HepG2 (cell line): ENCODE results near the gene CMYA5.

ENCODE experiments used
- CEBPB ChIP-seq: IDR thresholded peaks from 2 replicates; pipeline ENCODE4 v1.6.1; 2011; ENCODE audit warnings: low read depth, low read length, improper control_type of control experiment, borderline replicate concordance
- FOSL2 ChIP-seq: sonication (generic); formaldehyde crosslinking; IDR thresholded peaks from 2 replicates; pipeline ENCODE4 v1.4.0; 2020; ENCODE audit warnings: missing genetic modification reagents
- KLF6 ChIP-seq: IDR thresholded peaks from 2 replicates; pipeline ENCODE4 v1.8.0; 2016; ENCODE audit warnings: missing biosample characterization, missing genetic modification reagents
- NFYB ChIP-seq: sonication (generic); formaldehyde crosslinking; IDR thresholded peaks from 2 replicates; pipeline ENCODE4 v1.4.0; 2020; ENCODE audit warnings: missing genetic modification reagents
- SETDB1 ChIP-seq: sonication (generic); formaldehyde crosslinking; IDR thresholded peaks from 2 replicates; pipeline ENCODE4 v1.5.1; 2020; ENCODE audit warnings: missing genetic modification reagents, mild to moderate bottlenecking, borderline replicate concordance
- TEAD2 ChIP-seq: sonication (generic); formaldehyde crosslinking; IDR thresholded peaks from 2 replicates; pipeline ENCODE4 v1.9.0; 2021; ENCODE audit warnings: missing genetic modification reagents
- ZNF451 ChIP-seq: sonication (generic); formaldehyde crosslinking; IDR thresholded peaks from 2 replicates; pipeline ENCODE4 v1.5.0; 2020; ENCODE audit warnings: mild to moderate bottlenecking, missing genetic modification reagents
- TF ChIP-seq, protein P1 (sequence below): sonication (generic); formaldehyde crosslinking; IDR thresholded peaks from 2 replicates; pipeline ENCODE4 v1.5.0; 2020; ENCODE audit warnings: mild to moderate bottlenecking, missing genetic modification reagents, moderate library complexity

DNA sequence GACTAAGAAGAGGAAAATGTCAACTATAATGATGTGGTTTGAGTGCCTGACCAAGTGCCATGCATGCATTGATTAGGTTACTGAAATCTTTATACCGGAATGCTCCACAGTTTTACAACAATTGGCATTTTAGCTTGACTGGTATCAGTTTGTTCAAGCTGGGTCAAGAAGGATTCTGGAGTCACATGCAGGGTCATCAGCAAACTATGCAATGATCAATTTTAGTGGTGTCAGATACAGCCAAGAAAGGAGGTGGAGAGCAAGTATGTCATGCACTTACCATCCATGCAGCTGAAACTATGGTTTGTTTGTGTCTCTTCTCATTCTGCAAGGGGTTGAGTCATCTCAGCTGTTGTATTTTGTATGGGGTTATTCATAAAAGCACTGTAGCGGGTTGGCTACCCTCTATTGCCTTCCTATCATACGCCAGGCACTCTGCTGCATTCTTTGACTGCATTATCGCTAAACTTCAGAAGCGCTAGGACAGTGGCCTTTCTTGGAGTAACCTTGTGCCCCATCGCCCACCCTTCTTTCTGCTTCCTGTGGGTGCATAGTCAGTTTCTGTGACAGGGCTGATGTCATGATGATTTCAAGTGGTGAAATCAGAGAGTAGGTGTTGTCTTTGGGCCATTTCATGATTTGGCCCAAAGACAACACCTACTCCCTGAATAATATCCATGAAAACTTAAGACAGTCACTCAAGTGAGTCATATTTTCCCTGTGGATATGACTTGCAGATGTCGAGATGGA, 156.0 kb downstream of the CMYA5 start:
- TF ChIP-seq ZNF451 (no peak), KLF6 (CRISPR knock-in tag) (no peak), SETDB1 (CRISPR knock-in tag) (no peak), FOSL2 (CRISPR knock-in tag) (no peak), NFYB (CRISPR knock-in tag) (no peak), TEAD2 (CRISPR knock-in tag) (no peak), CEBPB (no peak)
- TF ChIP-seq, protein P1, sequence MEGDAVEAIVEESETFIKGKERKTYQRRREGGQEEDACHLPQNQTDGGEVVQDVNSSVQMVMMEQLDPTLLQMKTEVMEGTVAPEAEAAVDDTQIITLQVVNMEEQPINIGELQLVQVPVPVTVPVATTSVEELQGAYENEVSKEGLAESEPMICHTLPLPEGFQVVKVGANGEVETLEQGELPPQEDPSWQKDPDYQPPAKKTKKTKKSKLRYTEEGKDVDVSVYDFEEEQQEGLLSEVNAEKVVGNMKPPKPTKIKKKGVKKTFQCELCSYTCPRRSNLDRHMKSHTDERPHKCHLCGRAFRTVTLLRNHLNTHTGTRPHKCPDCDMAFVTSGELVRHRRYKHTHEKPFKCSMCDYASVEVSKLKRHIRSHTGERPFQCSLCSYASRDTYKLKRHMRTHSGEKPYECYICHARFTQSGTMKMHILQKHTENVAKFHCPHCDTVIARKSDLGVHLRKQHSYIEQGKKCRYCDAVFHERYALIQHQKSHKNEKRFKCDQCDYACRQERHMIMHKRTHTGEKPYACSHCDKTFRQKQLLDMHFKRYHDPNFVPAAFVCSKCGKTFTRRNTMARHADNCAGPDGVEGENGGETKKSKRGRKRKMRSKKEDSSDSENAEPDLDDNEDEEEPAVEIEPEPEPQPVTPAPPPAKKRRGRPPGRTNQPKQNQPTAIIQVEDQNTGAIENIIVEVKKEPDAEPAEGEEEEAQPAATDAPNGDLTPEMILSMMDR (CRISPR knock-in tag): no peak
